ENCODE results near the gene CCDC6. TPM values are rescaled to one million over a fixed set of nuclear protein-coding genes. Genes with fewer than 3 reads are reported as not detected.
"Not testable (repeated sequence)": the region's sequence is repeated elsewhere in the genome, so short reads cannot be mapped to it uniquely, and the experiment has no call there.

CCDC6 gene
- total and polyA plus RNA-seq, 3 donors from 2014 or later, result 21.1 to 52.2 (median 41.7) TPM

DNA sequence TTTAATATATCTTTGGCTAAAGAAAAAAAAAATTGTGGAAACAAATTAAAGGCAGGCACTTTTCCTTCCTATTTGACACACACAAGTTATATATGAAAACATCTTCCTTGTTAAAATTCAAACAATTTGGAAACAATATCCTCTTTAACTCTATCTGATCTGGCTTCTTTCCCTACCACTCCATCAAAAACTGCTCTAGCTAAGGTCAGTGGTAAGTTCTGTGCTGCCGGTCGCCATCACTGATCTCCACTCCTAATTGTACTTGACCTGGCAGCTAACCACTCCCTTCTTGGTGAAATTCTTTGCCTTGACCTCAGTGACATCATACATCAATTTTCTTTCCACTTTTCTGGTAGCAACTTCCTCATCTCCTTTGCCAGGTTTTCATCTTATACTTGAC is 105.2 kb downstream of the CCDC6 start:
- Histone ChIP-seq H3K9me3 (no peaks in the 10 kb centered on the region), H3K36me3 (ENCODE audit: low read depth, missing control alignments) (no peaks in the 10 kb centered on the region), H3K4me1 (no peaks in the 10 kb centered on the region), H3K27me3 (no peaks in the 10 kb centered on the region), H3K27ac (no peak overlapping the region), H3K4me3 (no peak overlapping the region)
- intact Hi-C loops (cut with DNase I; ENCODE audit: low total_unique reads), result no loop called here
- no peak for DNase-seq
- TF ChIP-seq, protein P1, sequence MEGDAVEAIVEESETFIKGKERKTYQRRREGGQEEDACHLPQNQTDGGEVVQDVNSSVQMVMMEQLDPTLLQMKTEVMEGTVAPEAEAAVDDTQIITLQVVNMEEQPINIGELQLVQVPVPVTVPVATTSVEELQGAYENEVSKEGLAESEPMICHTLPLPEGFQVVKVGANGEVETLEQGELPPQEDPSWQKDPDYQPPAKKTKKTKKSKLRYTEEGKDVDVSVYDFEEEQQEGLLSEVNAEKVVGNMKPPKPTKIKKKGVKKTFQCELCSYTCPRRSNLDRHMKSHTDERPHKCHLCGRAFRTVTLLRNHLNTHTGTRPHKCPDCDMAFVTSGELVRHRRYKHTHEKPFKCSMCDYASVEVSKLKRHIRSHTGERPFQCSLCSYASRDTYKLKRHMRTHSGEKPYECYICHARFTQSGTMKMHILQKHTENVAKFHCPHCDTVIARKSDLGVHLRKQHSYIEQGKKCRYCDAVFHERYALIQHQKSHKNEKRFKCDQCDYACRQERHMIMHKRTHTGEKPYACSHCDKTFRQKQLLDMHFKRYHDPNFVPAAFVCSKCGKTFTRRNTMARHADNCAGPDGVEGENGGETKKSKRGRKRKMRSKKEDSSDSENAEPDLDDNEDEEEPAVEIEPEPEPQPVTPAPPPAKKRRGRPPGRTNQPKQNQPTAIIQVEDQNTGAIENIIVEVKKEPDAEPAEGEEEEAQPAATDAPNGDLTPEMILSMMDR (IDR thresholded peaks at IDR 0.05), result no peak
- TF ChIP-seq POLR2A (IDR thresholded peaks at IDR 0.05), result no peak
- WGBS, 2 donors, result 78 to 86% methylated on average over 2 of the region's 2 CpGs

DNA sequence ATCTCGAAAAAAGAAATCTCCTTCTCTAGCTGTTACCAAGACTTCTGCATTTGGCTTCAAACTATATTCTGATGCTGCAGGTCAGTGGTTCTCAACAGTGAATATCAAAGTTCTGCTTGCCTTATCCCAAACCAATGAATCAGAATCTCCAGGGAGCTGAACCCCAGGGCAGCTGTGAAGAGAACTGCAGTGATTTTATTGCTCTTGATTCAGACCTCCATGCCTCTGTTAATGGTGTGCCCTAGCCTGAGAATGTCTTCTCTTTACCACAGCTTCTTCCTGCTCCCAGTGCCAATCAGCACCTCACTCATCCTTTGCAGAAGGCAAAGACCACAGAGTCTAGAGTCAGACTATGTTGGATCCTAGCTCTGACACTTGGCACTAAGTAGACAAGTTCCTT is 106.9 kb downstream of the CCDC6 start:
- intact Hi-C loops (cut with DNase I; ENCODE audit: low total_unique reads), result no loop called here
- DNase-seq, result no peak
- no peaks in the 10 kb centered on the region for H3K4me1 ChIP-seq
- H3K4me3 ChIP-seq, result no peak overlapping the region
- no peak overlapping the region for H3K27ac ChIP-seq
- WGBS, 2 donors, result 64 to 83% methylated on average over 1 of the region's 1 CpG
- no peaks in the 10 kb centered on the region for H3K27me3 ChIP-seq
- no peaks in the 10 kb centered on the region for H3K36me3 ChIP-seq (ENCODE audit: low read depth, missing control alignments)
- TF ChIP-seq POLR2A (IDR thresholded peaks at IDR 0.05), result no peak
- TF ChIP-seq, protein P1 (IDR thresholded peaks at IDR 0.05), result no peak
- no peaks in the 10 kb centered on the region for H3K9me3 ChIP-seq

DNA sequence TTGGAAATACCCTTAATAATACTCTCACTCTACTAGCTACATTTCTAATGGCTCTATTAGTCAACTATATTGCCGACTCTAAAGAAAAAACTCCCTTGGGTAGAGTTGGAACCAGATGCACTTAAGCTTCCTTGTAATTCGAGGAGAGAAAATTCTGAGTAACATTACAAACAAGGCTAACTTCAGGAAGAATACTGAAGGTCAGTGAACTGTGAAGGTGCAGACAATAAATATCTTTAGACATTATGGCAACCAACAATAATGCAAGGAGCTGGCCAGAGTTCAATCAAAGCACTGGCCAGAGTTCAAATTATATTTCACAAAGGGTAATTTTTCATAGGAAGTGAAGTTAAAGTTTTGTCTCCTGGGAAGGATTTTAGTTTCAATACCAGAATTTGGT is 112.4 kb downstream of the CCDC6 start:
- intact Hi-C loops (cut with DNase I; ENCODE audit: low total_unique reads), result no loop called here
- Histone ChIP-seq H3K4me3 (no peak overlapping the region), H3K4me1 (peaks cover 4% of the 10 kb centered on the region), H3K36me3 (ENCODE audit: low read depth, missing control alignments) (no peaks in the 10 kb centered on the region), H3K27me3 (no peaks in the 10 kb centered on the region), H3K27ac (peak overlapping the region in 1 of 2 donors; percentile 7), H3K9me3 (no peaks in the 10 kb centered on the region)
- DNase-seq, result no peak
- no peak for TF ChIP-seq POLR2A (IDR thresholded peaks at IDR 0.05)
- TF ChIP-seq, protein P1 (IDR thresholded peaks at IDR 0.05), result no peak
- WGBS, 2 donors, result 48 to 49% methylated on average over 2 of the region's 2 CpGs

GRCh38 chr10:59792812-59793211 is 113.5 kb downstream of the CCDC6 start:
- no peaks in the 10 kb centered on the region for H3K36me3 ChIP-seq (ENCODE audit: low read depth, missing control alignments)
- no peak overlapping the region for H3K4me3 ChIP-seq
- H3K27me3 ChIP-seq, result no peaks in the 10 kb centered on the region
- WGBS, 2 donors, result 88 to 91% methylated on average over 13 of the region's 13 CpGs
- H3K27ac ChIP-seq, result no peak overlapping the region
- no peak for DNase-seq
- H3K9me3 ChIP-seq, result no peaks in the 10 kb centered on the region
- peaks cover 4% of the 10 kb centered on the region for H3K4me1 ChIP-seq
- TF ChIP-seq, protein P1 (IDR thresholded peaks at IDR 0.05), result no peak
- no peak for TF ChIP-seq POLR2A (IDR thresholded peaks at IDR 0.05)
- intact Hi-C loops (cut with DNase I; ENCODE audit: low total_unique reads), result no loop called here

DNA sequence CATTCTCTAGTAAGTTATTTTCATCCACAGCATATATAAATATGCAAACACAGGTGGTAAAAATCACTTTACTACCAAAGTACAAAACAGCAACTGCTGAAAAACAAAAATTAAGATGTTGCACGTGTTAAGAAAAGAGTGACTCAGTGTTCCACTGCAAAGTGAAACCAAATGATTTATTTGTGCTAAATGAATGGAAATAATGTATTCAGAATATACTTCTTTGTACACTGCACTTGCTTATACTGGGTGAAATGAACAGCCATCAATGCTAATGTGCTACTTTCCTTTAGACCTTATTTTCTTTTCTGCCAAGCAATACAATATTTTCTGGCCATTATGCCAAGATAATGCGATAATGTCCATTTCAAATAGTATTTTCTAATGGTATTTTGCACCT is 114.8 kb downstream of the CCDC6 start:
- no peak overlapping the region for H3K27ac ChIP-seq
- TF ChIP-seq, protein P1 (IDR thresholded peaks at IDR 0.05), result no peak
- TF ChIP-seq POLR2A (IDR thresholded peaks at IDR 0.05), result no peak
- peaks cover 4% of the 10 kb centered on the region for H3K4me1 ChIP-seq
- WGBS, 2 donors, result 74 to 80% methylated on average over 2 of the region's 2 CpGs
- no peaks in the 10 kb centered on the region for H3K9me3 ChIP-seq
- intact Hi-C loops (cut with DNase I; ENCODE audit: low total_unique reads), result no loop called here
- H3K4me3 ChIP-seq, result no peak overlapping the region
- DNase-seq, result no peak
- H3K36me3 ChIP-seq (ENCODE audit: low read depth, missing control alignments), result no peaks in the 10 kb centered on the region
- H3K27me3 ChIP-seq, result no peaks in the 10 kb centered on the region

DNA sequence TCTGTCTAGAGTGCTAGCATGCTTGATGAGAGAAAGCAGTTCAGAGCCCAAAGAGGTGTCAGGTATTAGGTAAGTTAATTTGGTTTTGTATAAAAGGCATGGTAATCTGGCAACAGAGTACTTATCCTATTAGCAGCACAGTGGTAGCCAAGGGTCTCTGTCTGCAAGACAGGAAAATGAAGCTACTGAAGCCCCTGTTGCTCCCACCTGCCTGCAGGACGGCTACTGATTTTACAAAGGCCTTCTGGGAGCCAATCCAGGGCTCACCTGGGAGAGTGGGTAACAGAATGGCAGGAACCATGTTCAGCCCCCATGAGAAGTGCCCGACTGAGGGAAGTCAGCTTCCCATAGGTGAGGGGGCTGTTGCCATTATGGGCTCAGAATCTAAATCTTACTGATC is 116.3 kb downstream of the CCDC6 start:
- 47 to 66% methylated on average over 2 of the region's 2 CpGs for WGBS, 2 donors
- H3K36me3 ChIP-seq (ENCODE audit: low read depth, missing control alignments); H3K4me1 ChIP-seq; DNase-seq; H3K27me3 ChIP-seq; H3K4me3 ChIP-seq; intact Hi-C loops (cut with DNase I; ENCODE audit: low total_unique reads); H3K27ac ChIP-seq; H3K9me3 ChIP-seq: not testable (repeated sequence)

DNA sequence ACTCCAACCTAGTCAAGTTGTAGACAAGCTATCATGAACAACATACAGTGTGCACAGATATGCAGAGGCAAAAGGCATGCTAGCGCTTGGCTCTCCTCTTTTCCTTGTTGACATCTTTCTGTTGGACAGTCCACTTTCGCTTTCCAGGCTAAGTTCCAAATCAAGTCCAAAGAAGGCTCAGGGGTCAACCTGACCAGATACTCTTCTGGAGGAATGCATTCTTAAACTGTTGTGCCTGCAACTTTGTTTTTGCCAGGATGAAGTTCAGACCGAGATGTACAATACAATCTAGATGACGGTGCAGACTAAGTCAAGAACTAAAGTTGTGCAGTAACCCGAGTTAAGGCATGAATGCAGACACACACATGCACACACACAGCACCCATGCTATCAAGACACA is 117.4 kb downstream of the CCDC6 start:
- DNase-seq, result peak; percentile 34
- H3K4me1 ChIP-seq; H3K9me3 ChIP-seq; H3K27me3 ChIP-seq; intact Hi-C loops (cut with DNase I; ENCODE audit: low total_unique reads); H3K4me3 ChIP-seq; H3K36me3 ChIP-seq (ENCODE audit: low read depth, missing control alignments): not testable (repeated sequence)
- 34 to 42% methylated on average over 4 to 5 of the region's 5 CpGs for WGBS, 2 donors
- peak overlapping the region in 1 of 2 donors; percentile 30 for H3K27ac ChIP-seq

DNA sequence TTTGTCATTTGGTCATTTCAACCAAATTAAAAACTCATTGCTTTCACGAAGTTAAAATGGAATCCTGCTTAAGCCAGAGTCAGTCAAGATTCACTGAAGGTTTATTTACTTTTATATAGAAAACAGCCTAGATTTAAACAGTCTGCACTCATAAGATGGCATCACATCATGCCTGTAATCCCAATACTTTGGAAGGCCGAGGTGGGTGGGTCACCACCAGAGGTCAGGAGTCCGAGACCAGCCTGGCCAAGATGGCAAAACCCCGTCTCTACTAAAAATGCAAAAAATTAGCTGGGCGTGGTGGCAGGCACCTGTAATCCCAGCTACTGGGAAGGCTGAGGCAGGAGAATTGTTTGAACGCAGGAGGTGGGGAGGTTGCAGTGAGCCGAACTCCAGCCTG is 119.3 kb downstream of the CCDC6 start:
- H3K9me3 ChIP-seq, H3K4me3 ChIP-seq, H3K4me1 ChIP-seq: not testable (repeated sequence)

More for the DNA sequence above, 119.3 kb downstream of the CCDC6 start:
- H3K27me3 ChIP-seq; intact Hi-C loops (cut with DNase I; ENCODE audit: low total_unique reads); DNase-seq; H3K36me3 ChIP-seq (ENCODE audit: low read depth, missing control alignments); H3K27ac ChIP-seq: not testable (repeated sequence)
- WGBS, 2 donors, result 73 to 84% methylated on average over 7 of the region's 7 CpGs

Data from testis (tissue), 3 donors.